ENCODE data around the gene VIP. TPM values are rescaled to one million over a fixed set of nuclear protein-coding genes. Genes with fewer than 3 reads are reported as not detected.

The VIP gene
- not detected in 2 replicates for total RNA-seq

DNA sequence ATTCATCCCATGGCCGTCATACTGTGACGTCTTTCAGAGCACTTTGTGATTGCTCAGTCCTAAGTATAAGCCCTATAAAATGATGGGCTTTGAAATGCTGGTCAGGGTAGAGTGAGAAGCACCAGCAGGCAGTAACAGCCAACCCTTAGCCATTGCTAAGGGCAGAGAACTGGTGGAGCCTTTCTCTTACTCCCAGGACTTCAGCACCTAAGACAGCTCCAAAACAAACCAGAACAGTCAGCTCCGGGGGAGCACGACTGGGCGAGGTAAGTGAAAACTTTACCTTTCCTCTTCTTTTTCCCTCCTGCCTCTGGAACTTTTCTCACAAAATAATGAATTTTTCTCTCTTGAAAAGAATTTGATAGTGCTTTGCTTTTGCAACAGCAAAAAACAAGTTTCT, at the start of gene VIP:
Gene VIP (plus strand): TSS at position 104 of the 400 bp plus-strand sequence. CDS start 1,381 bp downstream, outside the sequence.

Other genes with a start within 250 kb of the VIP start
- gene SYNE1, start 113.4 kb upstream of the VIP start, total RNA-seq: 26.6 and 44.2 TPM in 2 replicates
- 0.16 and 0.25 TPM in 2 replicates for gene MYCT1, start 52.9 kb upstream of the VIP start, total RNA-seq
- 3.5 and 33.2 TPM in 2 replicates for gene FBXO5, start 232.2 kb downstream of the VIP start, total RNA-seq

Data from mesangial cell (primary cell).